ENCODE measurements around the gene TBXA2R.
"Not testable (repeated sequence)": the region's sequence is repeated elsewhere in the genome, so short reads cannot be mapped to it uniquely, and the experiment has no call there.

TBXA2R gene

GRCh38 chr19:3606690-3607289 is at the start of gene TBXA2R:
Gene TBXA2R (minus strand): TSS chr19:3606875. CDS start chr19:3600634, 6,241 bp downstream.
- DNase-seq (ENCODE audit: low read depth in 2 of 2): peak; percentile 37 to 38

GRCh38 chr19:3656073-3656746 is 49.5 kb upstream of the TBXA2R start:
- DNase-seq (ENCODE audit: low read depth in 2 of 2): no peak

- no peak for DNase-seq (ENCODE audit: low read depth in 2 of 2)
These were observed 48.9 kb upstream of the TBXA2R start for GRCh38 chr19:3655402-3656072.

GRCh38 chr19:3653865-3654513 is 47.3 kb upstream of the TBXA2R start:
- no peak for DNase-seq (ENCODE audit: low read depth in 2 of 2)

- DNase-seq (ENCODE audit: low read depth in 2 of 2): no peak
These were observed 46.6 kb upstream of the TBXA2R start for GRCh38 chr19:3653081-3653795.

GRCh38 chr19:3652422-3652821 is 45.7 kb upstream of the TBXA2R start:
- no peak for DNase-seq (ENCODE audit: low read depth in 2 of 2)

GRCh38 chr19:3651684-3652083 is 45.0 kb upstream of the TBXA2R start:
- no peak for DNase-seq (ENCODE audit: low read depth in 2 of 2)

GRCh38 chr19:3649888-3650287 is 43.2 kb upstream of the TBXA2R start:
- DNase-seq (ENCODE audit: low read depth in 2 of 2): no peak

GRCh38 chr19:3648037-3648905 is 41.6 kb upstream of the TBXA2R start:
- no peak for DNase-seq (ENCODE audit: low read depth in 2 of 2)

- DNase-seq (ENCODE audit: low read depth in 2 of 2): not testable (repeated sequence)
These were observed 40.4 kb upstream of the TBXA2R start for GRCh38 chr19:3647102-3647501.

GRCh38 chr19:3646336-3647092 is 39.8 kb upstream of the TBXA2R start:
- no peak for DNase-seq (ENCODE audit: low read depth in 2 of 2)

- no peak for DNase-seq (ENCODE audit: low read depth in 2 of 2)
These were observed 39.1 kb upstream of the TBXA2R start for GRCh38 chr19:3645726-3646125.

GRCh38 chr19:3645067-3645396 is 38.4 kb upstream of the TBXA2R start:
- no peak for DNase-seq (ENCODE audit: low read depth in 2 of 2)

- no peak for DNase-seq (ENCODE audit: low read depth in 2 of 2)
These were observed 37.8 kb upstream of the TBXA2R start for GRCh38 chr19:3644351-3645066.

GRCh38 chr19:3643674-3644313 is 37.1 kb upstream of the TBXA2R start:
- no peak for DNase-seq (ENCODE audit: low read depth in 2 of 2)

- no peak for DNase-seq (ENCODE audit: low read depth in 2 of 2)
These were observed 36.5 kb upstream of the TBXA2R start for GRCh38 chr19:3642987-3643673.

- no peak for DNase-seq (ENCODE audit: low read depth in 2 of 2)
These were observed 35.6 kb upstream of the TBXA2R start for GRCh38 chr19:3642296-3642695.

- no peak for DNase-seq (ENCODE audit: low read depth in 2 of 2)
These were observed 35.0 kb upstream of the TBXA2R start for GRCh38 chr19:3641515-3642269.
